Activated T-helper 1 cell treated with anti-CD3 and anti-CD28 coated beads, Interleukin-12 subunit alpha, Interleukin-12 subunit beta, Interleukin-2, Interleukin-4 antibody, amounts not matched to agents 30 ng/mL and 10 ng/mL and 1 ng/mL, durations not matched to agents 14 hours and 24 hours and 36 hours (primary cell): ENCODE data around the gene USP6NL. TPM values are rescaled to one million over a fixed set of nuclear protein-coding genes. Genes with fewer than 3 reads are reported as not detected.

ENCODE experiments used
- DNase-seq: peaks from one replicate; pipeline ENCODE4 v3.0.0; 2021; ENCODE audit warnings: low spot score
- H3K27ac Mint-ChIP-seq: one replicate; pipeline ENCODE4 v1.8.0; 2021; ENCODE audit warnings: mild to moderate bottlenecking, mixed read lengths
- H3K27me3 Mint-ChIP-seq: one replicate; pipeline ENCODE4 v1.8.0; 2022; ENCODE audit warnings: mild to moderate bottlenecking, moderate library complexity, mixed read lengths; ENCODE audit not compliant: insufficient read depth
- H3K36me3 Mint-ChIP-seq: one replicate; pipeline ENCODE4 v1.8.0; 2021; ENCODE audit warnings: low read depth, mixed read lengths
- H3K4me1 Mint-ChIP-seq: one replicate; pipeline ENCODE4 v1.8.0; 2021; ENCODE audit warnings: low read depth, mixed read lengths
- H3K4me3 Mint-ChIP-seq: one replicate; pipeline ENCODE4 v1.8.0; 2021; ENCODE audit warnings: mild to moderate bottlenecking, moderate library complexity, mixed read lengths
- H3K9me3 Mint-ChIP-seq: one replicate; pipeline ENCODE4 v1.8.0; 2021; ENCODE audit warnings: mixed read lengths
- intact Hi-C: fragments of 100-400 bp; cut with micrococcal nuclease; formaldehyde crosslinking; loops from one replicate; pipeline ENCODE4 v1.15.1; 2024
- total RNA-seq: library from RNA; stranded (reverse); gene quantifications from 2 replicates; pipeline ENCODE4 v1.2.3, GENCODE V29; 2022

Gene USP6NL
- total RNA-seq = 0.64 and 0.78 TPM in 2 replicates

DNA sequence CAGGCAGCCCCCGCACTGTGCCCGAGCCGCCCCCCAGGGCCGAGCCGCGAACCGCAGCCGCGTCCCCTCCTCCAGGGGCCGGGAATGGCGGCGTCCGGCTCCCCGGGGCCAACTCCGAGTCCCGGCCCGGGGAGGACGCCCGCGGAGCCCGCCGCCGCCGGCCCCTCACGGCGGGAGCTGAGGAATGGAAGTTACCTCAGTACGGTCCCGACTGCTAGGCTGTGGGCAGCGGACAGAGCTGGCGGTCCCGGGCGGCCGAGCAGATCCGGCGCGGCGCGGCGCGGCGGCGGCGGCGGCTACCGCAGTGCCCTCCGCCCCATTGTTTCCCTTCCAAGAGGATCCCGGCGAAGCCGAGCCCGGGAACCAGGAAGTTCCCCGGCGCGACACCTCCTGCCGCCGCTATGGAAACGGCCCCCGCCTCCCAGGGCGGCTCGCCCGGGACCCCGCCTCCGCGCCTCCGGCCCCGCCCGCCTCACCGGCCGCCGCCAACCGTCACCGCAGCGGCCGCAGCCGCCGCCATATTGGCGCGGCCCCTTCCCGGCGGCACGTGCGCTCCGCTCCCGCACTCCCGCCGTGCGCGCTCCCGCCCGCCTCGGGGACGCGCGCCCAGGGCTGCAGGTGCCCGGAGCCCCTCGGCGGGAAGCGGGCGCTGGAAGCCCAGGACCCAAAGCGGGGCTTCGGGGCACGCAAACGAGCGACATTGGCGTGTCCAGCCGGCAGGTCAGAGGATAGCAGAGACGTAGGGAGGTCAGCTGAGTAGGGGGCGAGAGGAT is at the start of gene USP6NL:
Gene USP6NL (minus strand): TSS at position 403 of the 773 bp plus-strand sequence. CDS start 14,016 bp downstream, outside the sequence.
- DNase-seq = peak; percentile 48
- Mint-ChIP-seq H3K4me1 (peaks cover 27% of the 10 kb centered on the region), H3K36me3 (peaks cover 2% of the 10 kb centered on the region), H3K4me3 (peak within 1 kb of the TSS; percentile 89), H3K27ac (peak within 1 kb of the TSS; percentile 52), H3K27me3 (peaks cover 44% of the 10 kb centered on the region), H3K9me3 (peaks cover 2% of the 10 kb centered on the region)
- intact Hi-C loops = loop anchor here (1.0 to 5.0 kb wide), 5 partner anchors 21 to 99 kb away; no protein-coding TSS in a partner anchor

DNA sequence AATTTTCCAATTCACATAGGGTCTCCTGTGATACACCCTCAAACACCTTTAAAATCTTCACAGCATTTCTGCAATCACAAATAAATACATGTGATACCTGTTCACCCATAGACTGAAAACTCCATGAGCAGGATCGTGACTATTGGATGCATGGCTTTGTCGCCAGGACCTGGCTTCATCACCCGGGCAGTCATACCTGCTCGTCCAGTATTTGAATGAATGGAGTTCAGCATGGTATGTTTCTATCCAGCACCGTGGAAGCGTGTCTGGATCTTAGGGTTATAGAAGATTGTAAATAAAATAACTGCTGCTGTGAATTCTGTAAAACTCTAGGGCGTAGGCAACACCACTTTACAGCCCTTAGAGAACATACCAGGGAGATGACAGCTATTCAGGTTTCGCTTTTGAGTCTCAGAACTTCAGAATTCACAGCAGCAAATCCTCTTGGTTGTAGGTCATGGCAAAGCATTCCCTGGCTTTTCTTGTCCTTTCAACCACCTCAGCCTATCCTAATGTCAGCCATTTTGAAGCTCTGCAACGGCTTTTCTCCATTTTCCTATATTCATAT is 47.4 kb upstream of the USP6NL start:
- peaks cover 5% of the 10 kb centered on the region for H3K27me3 Mint-ChIP-seq
- intact Hi-C loops = no loop called here
- DNase-seq = no peak
- no peaks in the 10 kb centered on the region for H3K4me1 Mint-ChIP-seq
- H3K9me3 Mint-ChIP-seq = no peaks in the 10 kb centered on the region
- no peak overlapping the region for H3K27ac Mint-ChIP-seq
- H3K4me3 Mint-ChIP-seq = no peak overlapping the region
- no peaks in the 10 kb centered on the region for H3K36me3 Mint-ChIP-seq

DNA sequence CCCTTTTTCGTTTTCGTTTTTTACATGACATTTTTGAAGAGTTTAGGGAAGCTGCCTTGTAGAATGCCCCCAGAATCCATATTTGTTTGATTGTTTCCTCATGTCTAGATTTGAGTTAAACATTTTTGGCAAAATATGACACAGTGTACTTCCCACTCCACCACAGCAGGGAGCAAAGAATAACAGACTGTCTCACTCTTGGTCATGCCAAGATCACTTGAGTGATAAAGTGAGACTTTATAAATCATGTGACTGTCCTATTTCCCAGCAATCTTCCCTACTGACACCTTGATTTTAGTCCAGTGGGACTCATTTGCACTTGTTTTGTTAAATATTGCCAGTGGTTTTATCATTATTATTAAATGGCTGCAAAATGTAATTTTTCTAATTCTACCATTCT is 44.4 kb upstream of the USP6NL start:
- Mint-ChIP-seq H3K9me3 (no peaks in the 10 kb centered on the region), H3K36me3 (no peaks in the 10 kb centered on the region), H3K4me1 (no peaks in the 10 kb centered on the region), H3K4me3 (no peak overlapping the region), H3K27me3 (peaks cover 5% of the 10 kb centered on the region), H3K27ac (no peak overlapping the region)
- DNase-seq = no peak
- intact Hi-C loops = no loop called here

DNA sequence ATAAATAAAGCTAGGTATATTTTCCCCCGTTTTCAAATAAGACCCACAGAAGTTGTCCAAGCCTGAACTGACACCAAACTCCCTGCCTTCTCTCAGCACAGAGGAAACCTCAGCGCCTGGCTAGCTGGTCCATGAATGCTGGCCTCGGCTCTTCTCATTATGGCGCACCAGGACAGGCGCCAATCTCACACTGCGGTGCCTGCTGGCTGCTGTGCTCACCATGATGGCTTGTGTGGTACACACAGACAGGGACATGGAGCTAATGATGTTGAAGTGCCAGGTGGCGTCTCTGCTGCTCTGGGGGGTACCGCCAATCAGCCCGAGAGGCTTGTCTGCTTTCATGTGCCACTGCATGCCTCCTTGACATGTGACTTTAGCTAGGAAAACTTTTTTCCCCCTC is 43.2 kb upstream of the USP6NL start:
- Mint-ChIP-seq H3K4me1 (no peaks in the 10 kb centered on the region), H3K9me3 (no peaks in the 10 kb centered on the region), H3K36me3 (no peaks in the 10 kb centered on the region), H3K27ac (no peak overlapping the region), H3K4me3 (no peak overlapping the region), H3K27me3 (peaks cover 3% of the 10 kb centered on the region)
- DNase-seq = no peak
- intact Hi-C loops = no loop called here

DNA sequence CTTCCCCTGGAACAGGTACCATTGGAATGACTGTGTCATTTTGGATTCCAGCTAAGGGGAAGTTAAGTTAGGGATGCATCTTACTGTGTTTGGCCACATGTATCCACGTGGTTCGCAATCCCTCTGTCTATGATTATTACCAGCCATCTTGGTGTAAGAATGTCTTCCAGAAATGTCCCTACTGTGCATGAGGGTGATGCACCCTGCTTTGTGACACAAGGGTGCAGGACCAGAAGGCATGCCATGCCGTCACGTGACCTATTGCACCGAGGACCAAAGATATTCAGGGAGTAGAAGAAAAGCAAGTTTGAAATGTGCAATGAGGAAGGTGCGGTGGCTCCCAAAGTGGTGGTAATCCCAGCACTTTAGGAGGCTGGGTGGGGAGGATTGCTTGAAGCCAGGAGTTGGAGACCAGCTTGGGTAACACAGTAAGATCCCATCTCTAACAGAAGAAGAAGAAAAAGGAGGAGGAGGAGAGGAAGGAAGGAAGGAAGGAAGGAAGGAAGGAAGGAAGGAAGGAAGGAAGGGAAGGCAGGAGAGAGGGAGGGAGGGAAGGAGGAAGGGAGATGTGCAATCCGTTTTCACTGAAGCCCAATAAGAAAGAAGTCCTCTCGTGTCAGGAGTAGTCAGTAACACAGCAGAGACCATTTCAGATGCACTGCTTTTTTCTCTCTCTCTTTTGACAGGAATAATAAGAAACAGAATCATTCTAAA is 42.5 kb upstream of the USP6NL start:
- Mint-ChIP-seq H3K9me3 (no peaks in the 10 kb centered on the region), H3K4me3 (no peak overlapping the region), H3K4me1 (no peaks in the 10 kb centered on the region), H3K36me3 (no peaks in the 10 kb centered on the region), H3K27ac (no peak overlapping the region), H3K27me3 (peaks cover 3% of the 10 kb centered on the region)
- intact Hi-C loops = no loop called here
- DNase-seq = no peak

DNA sequence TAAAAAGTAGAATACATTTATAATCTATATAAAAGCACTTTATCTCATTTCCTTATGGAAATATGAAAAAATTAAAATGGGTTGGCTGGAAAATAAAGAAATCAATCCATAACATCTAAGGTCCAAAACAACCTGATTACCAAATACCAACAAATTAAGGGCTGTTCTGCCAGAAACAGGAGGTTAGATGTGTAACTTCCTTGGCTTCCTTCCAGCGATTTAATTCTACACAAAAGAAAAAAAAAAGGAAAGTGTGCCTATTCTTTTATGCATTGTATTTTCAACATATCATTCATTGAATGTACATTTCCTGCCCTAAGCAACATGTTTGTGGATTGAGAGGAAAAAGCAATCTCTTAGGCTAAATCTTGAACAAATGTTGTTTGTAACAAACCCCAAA is 36.2 kb upstream of the USP6NL start:
- H3K4me1 Mint-ChIP-seq = no peaks in the 10 kb centered on the region
- H3K27me3 Mint-ChIP-seq = peaks cover 3% of the 10 kb centered on the region
- no peak for DNase-seq
- H3K27ac Mint-ChIP-seq = no peak overlapping the region
- H3K4me3 Mint-ChIP-seq = no peak overlapping the region
- H3K36me3 Mint-ChIP-seq = peaks cover 2% of the 10 kb centered on the region
- H3K9me3 Mint-ChIP-seq = no peaks in the 10 kb centered on the region
- intact Hi-C loops = no loop called here

DNA sequence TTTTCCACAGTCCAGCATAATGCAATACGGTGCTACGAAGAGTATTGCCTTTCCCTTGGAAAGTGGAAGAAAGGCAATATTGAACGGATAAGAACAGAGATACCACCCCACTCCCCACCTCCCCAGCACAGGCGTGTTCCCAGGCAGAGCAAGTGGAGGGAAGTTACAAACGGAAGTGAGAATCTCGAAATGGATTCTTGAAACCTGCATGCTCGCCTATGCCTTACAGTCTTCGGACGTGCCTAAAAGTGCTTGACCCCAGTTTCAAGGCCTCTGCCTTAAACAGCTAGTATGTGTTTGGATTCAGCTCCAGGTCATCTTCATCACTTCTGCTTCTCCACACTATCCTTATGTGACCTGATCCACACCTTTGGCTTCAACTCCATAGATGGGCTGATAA is 35.0 kb upstream of the USP6NL start:
- Mint-ChIP-seq H3K36me3 (peaks cover 2% of the 10 kb centered on the region), H3K4me3 (no peak overlapping the region), H3K9me3 (no peaks in the 10 kb centered on the region), H3K4me1 (no peaks in the 10 kb centered on the region), H3K27ac (no peak overlapping the region), H3K27me3 (peaks cover 12% of the 10 kb centered on the region)
- intact Hi-C loops = no loop called here
- no peak for DNase-seq

DNA sequence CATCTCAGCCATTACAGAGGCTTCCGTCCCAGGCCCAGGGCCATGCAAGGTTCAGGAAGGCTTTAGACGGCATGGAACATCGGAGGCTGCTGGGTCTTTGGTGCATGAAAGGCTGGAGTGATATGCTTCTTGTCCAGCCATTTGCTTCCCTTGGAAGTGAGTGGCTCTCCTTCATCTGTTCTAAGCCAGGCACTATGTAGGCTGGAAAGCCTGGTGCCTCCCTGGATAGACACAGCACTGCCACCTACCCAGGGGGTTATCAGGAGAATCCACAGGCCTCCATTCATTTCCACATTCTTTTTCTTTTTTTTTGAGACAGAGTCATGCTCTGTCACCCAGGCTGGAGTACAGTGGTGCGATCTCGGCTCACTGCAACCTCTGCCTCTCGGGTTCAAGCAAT is 31.6 kb upstream of the USP6NL start:
- no peaks in the 10 kb centered on the region for H3K4me1 Mint-ChIP-seq

DNA sequence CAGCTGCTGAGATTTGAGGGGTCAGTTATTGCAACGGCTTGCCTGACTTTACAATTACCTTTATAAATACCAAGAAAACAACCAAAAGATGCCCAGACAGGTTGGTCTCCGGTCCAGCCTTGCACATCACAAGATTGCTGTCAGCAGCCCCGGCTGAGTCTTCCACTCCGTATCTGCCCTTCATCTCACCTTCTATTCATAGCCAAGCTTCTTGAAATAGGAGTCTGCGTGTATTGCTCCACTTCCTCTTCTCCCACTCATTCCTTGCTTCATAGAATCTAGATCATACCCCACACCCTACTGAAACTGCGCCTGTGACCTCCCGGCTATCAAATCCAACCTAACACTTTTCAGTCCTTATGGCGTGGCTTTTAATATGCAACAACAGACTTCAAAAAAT is 31.1 kb upstream of the USP6NL start:
- no peak overlapping the region for H3K27ac Mint-ChIP-seq
- H3K27me3 Mint-ChIP-seq = peaks cover 18% of the 10 kb centered on the region
- no peaks in the 10 kb centered on the region for H3K4me1 Mint-ChIP-seq
- intact Hi-C loops = no loop called here
- no peaks in the 10 kb centered on the region for H3K9me3 Mint-ChIP-seq
- no peak for DNase-seq
- no peaks in the 10 kb centered on the region for H3K36me3 Mint-ChIP-seq
- no peak overlapping the region for H3K4me3 Mint-ChIP-seq

More for the DNA sequence above, 31.6 kb upstream of the USP6NL start:
- Mint-ChIP-seq H3K27me3 (peaks cover 18% of the 10 kb centered on the region), H3K9me3 (no peaks in the 10 kb centered on the region), H3K4me3 (no peak overlapping the region), H3K27ac (no peak overlapping the region), H3K36me3 (no peaks in the 10 kb centered on the region)
- no peak for DNase-seq
- intact Hi-C loops = no loop called here

DNA sequence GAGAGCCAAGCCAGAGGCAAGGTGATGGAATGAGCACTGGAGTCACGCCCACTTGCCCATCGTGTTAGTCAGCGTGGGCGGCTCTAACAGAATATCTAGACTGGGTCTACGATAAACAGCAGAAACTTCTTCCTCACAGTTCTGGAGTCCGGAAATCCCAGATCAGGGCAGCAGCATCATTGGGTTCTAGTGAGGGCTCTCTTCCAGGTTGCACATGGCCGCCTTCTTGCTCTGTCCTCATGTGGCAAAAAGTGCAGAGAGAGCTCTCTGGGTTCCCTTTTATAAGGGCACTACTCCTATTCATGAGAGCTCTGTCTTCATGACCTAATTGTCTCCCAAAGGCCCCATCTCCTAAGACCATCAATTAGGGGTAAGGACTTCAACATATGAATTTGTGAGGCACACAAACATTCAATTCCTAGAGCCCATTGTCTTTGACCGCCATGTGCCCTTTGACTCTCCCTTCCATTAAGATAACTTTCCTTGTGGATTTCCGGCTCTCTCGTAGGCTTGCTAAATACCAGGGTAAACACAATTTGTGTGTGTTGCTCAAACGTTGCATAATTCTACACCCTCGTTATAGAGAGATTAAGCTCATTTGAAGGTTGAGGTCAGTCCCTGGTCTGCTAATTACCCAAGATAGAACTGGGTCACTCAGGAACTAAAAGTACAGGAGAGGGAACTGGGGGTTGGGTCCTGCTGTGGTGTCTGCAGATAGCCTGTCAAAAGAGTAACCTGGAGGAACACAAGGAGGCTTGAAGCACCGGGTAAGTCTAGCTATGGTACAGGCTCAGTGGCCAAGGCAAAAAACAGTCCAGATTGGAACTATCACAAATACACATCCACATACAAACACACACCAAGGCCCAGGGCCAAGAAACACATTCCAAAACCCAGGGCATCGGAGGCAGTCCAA is 28.7 kb upstream of the USP6NL start:
- no peak overlapping the region for H3K4me3 Mint-ChIP-seq
- no peak overlapping the region for H3K27ac Mint-ChIP-seq
- peaks cover 40% of the 10 kb centered on the region for H3K27me3 Mint-ChIP-seq
- intact Hi-C loops = no loop called here
- H3K9me3 Mint-ChIP-seq = peaks cover under 1% of the 10 kb centered on the region
- H3K4me1 Mint-ChIP-seq = no peaks in the 10 kb centered on the region
- no peak for DNase-seq
- no peaks in the 10 kb centered on the region for H3K36me3 Mint-ChIP-seq

DNA sequence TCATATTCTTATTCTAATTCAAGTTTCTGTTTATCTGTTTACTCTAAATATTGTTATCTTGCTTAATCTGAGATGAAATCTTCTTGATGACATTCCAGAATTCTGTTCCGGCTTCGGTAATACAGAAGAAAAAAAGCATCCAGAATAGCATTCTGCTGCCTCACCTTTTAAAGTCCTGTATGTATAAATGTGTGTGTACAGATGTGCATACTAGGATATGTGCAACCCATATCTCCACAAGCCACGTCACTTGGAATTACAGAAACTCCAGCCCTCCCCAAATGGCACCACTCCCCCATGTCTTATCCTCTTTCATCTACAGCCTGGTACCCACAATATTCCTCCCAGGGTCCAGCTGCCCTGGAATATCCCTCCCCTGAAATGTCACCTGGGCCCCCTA is 27.9 kb upstream of the USP6NL start:
- H3K4me3 Mint-ChIP-seq = no peak overlapping the region
- H3K36me3 Mint-ChIP-seq = no peaks in the 10 kb centered on the region
- H3K9me3 Mint-ChIP-seq = peaks cover 3% of the 10 kb centered on the region
- H3K27me3 Mint-ChIP-seq = peaks cover 40% of the 10 kb centered on the region
- no peak for DNase-seq
- intact Hi-C loops = no loop called here
- no peaks in the 10 kb centered on the region for H3K4me1 Mint-ChIP-seq
- no peak overlapping the region for H3K27ac Mint-ChIP-seq

DNA sequence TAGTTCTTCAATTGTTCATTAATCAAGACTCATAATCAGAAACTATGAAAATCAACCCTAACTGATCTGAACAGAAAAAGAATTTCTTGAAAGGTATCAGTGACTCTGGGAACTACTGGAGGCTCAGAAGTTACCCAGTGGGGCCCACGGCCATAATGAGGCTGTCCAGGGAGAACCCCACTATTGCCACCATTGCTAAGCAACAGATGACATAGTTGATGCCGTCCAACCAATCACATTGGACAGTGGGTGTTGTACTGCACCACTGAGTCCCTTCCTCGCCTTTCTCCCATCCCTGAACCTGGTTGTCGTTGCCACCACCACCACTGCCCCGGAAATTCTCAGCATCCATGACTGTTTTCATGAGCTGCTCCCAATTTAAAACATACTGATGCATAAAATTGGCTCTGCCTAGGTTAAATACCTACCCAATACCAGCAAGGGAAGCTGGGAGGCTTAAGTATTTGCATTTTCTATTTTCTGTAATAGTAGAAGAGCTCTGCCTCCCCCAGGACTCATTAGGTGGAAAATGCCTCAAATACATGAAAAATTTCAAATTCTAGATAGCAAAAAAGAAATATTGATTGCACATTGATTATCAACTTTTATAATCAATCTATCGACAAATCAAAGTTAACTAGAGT is 26.7 kb upstream of the USP6NL start:
- no peak overlapping the region for H3K4me3 Mint-ChIP-seq
- H3K9me3 Mint-ChIP-seq = peaks cover 3% of the 10 kb centered on the region
- peaks cover 5% of the 10 kb centered on the region for H3K4me1 Mint-ChIP-seq
- H3K36me3 Mint-ChIP-seq = no peaks in the 10 kb centered on the region
- H3K27ac Mint-ChIP-seq = no peak overlapping the region
- H3K27me3 Mint-ChIP-seq = peaks cover 48% of the 10 kb centered on the region
- DNase-seq = no peak
- intact Hi-C loops = no loop called here
